Adrenal gland (tissue), 12 donors: ENCODE measurements around the gene CSK. TPM values are rescaled to one million over a fixed set of nuclear protein-coding genes. Genes with fewer than 3 reads are reported as not detected.

Experiments used
- DNase-seq, 7 donors: peaks; one replicate each; pipeline ENCODE4 v3.0.0-alpha.2; 2019 to 2020
- H3K27ac ChIP-seq, 5 donors: fragments of 200-600 bp; sonication (generic) in 4 of 5; 1 replicate in 3 of 5; 2 replicates in 2 of 5; pipeline versions ENCODE4 v1.5.1 to v1.8.0; 2016 to 2020; ENCODE audit warnings: mild to moderate bottlenecking in 1 of 5
- H3K27me3 ChIP-seq: fragments of 200-600 bp; 2 replicates; pipeline ENCODE4 v1.8.0; 2021
- H3K36me3 ChIP-seq, 2 donors: fragments of 200-600 bp; replicated peaks in 1 of 2; 1 replicate in 1 of 2; 2 replicates in 1 of 2; pipeline versions ENCODE4 v1.5.1 to v1.8.0; 2018 to 2022
- H3K4me1 ChIP-seq, 2 donors: fragments of 200-600 bp; replicated peaks in 1 of 2; 1 replicate in 1 of 2; 2 replicates in 1 of 2; pipeline versions ENCODE4 v1.5.1 to v1.8.0; 2018 to 2021
- H3K4me3 ChIP-seq, 4 donors: fragments of 200-600 bp; sonication (generic) in 3 of 4; one replicate each; pipeline ENCODE4 v1.5.1; 2016 to 2018
- H3K9me3 ChIP-seq, 3 donors: fragments of 200-600 bp; sonication (generic) in 1 of 3; replicated peaks in 1 of 3; 1 replicate in 2 of 3; 2 replicates in 1 of 3; pipeline versions ENCODE4 v1.5.1 to v1.8.0; 2016 to 2021
- POLR2A ChIP-seq, 2 donors: fragments of 450-650 bp; IDR thresholded peaks; one replicate each; pipeline ENCODE4 v1.6.1; 2017; ENCODE audit warnings: antibody characterized with exemption in 2 of 2, mild to moderate bottlenecking in 2 of 2, moderate library complexity in 1 of 2
- WGBS, 4 donors: extraction: QIAGEN DNeasy Blood & Tissue Kit in 2 of 4; methylation state at CpG; one replicate each; pipeline versions ENCODE4 v1.1.5 to v1.1.7; 2013 to 2017; 5-methylcytosine and 5-hydroxymethylcytosine counted together
- intact Hi-C, 2 donors: fragments of 100-400 bp; cut with DNase I; formaldehyde crosslinking; loops; one replicate each; pipeline versions ENCODE4 v1.14.1 to v1.15.0; 2022 to 2023
- polyA plus RNA-seq, 3 donors: library from polyadenylated mRNA; stranded (reverse); fragments of 200-250 nt in 2 of 3; fragments of 350-450 nt in 1 of 3; fragmentation: Illumina TruSeq in 1 of 3; extraction: RNeasy Lipid Tissue Mini Kit (QIAGEN cat#74804) in 1 of 3; gene quantifications; one replicate each; pipeline ENCODE4 v1.2.3, GENCODE V29; 2013 to 2014
- total RNA-seq, 9 donors: library from RNA; depleted of rRNA in 4 of 9; stranded (reverse); fragments of >200 nt in 4 of 9; fragments of 120-200 nt in 1 of 9; fragmentation: NEBNext Ultra II Directional in 1 of 9; extraction: Animal tissue kit (Norgen Biotek cat#: 25700) in 1 of 9; gene quantifications; one replicate each; pipeline versions ENCODE4 v1.1.0 to v1.2.4, GENCODE V29; 2013 to 2023
- TF ChIP-seq, protein P1 (sequence below), 6 experiments: fragments of 450-650 bp in 4 of 6; fragments of 200-600 bp in 2 of 6; sonication (generic) in 1 of 6; IDR thresholded peaks; 1 replicate in 5 of 6; 2 replicates in 1 of 6; pipeline versions ENCODE4 v1.5.1 to v1.8.0; 2016 to 2021; ENCODE audit warnings: antibody characterized with exemption in 6 of 6, mild to moderate bottlenecking in 2 of 6, moderate library complexity in 1 of 6
- donor health status: healthy with polysubstance abuse.
- donor health status: Bipolar disorder and iron deficiency.
- donor health status: DM: yes; HTN: yes; CAD: no.
- donor health status: DM: no; HTN: no; CAD: no.
- donor health status: DM: no; HTN: no; CAD: no.
- donor health status: DM: yes; HTN: yes; CAD: no.

Gene CSK
- total and polyA plus RNA-seq, 12 donors, result 10.9 to 59.4 (median 27.6) TPM

DNA sequence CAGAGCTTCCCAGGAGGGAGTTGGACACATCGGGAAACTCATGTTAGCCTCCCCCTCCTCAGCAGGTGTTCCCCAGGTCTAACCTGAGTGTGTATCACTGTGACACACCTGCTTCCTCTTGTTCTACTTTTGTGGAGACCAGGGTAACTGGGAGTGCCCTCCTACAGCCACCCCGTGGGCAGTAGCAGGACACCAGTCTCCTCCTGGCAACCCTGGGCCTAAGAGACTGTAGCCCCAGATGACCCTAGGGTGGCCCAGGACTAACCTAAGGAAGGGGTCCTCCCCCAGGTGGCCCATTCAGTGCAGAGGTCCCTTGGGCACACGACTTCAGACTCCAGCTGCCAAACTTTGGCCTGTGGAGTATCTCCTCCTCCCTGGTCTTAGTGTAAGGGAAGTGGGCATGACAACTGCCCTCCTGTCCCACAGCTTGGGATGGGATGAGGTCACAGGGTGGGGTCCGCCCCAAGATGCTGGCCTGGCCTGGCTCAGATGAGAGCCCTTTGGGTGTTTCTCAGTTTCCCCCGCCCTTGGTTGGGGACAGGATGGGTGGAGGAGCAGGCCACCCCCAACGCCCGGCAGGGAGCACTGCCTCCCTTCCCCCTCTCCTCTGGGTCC, 4.8 kb downstream of the CSK start:
- no peak for DNase-seq
- peak overlapping the region in 3 of 5 donors; percentile 31 to 83 (median 60) for H3K27ac ChIP-seq
- H3K4me1 ChIP-seq, result peaks cover 29 to 86% of the 10 kb centered on the region in 2 donors
- no peaks in the 10 kb centered on the region for H3K9me3 ChIP-seq
- 61 to 77% (median 71%) methylated on average over 4 to 7 of the region's 7 CpGs for WGBS, 4 donors
- TF ChIP-seq, protein P1, sequence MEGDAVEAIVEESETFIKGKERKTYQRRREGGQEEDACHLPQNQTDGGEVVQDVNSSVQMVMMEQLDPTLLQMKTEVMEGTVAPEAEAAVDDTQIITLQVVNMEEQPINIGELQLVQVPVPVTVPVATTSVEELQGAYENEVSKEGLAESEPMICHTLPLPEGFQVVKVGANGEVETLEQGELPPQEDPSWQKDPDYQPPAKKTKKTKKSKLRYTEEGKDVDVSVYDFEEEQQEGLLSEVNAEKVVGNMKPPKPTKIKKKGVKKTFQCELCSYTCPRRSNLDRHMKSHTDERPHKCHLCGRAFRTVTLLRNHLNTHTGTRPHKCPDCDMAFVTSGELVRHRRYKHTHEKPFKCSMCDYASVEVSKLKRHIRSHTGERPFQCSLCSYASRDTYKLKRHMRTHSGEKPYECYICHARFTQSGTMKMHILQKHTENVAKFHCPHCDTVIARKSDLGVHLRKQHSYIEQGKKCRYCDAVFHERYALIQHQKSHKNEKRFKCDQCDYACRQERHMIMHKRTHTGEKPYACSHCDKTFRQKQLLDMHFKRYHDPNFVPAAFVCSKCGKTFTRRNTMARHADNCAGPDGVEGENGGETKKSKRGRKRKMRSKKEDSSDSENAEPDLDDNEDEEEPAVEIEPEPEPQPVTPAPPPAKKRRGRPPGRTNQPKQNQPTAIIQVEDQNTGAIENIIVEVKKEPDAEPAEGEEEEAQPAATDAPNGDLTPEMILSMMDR (IDR thresholded peaks at IDR 0.05), result no peak
- TF ChIP-seq POLR2A (IDR thresholded peaks at IDR 0.05), result no peak
- H3K4me3 ChIP-seq, result no peak overlapping the region
- intact Hi-C loops, result no loop called here
- no peaks in the 10 kb centered on the region for H3K27me3 ChIP-seq
- no peaks in the 10 kb centered on the region for H3K36me3 ChIP-seq

DNA sequence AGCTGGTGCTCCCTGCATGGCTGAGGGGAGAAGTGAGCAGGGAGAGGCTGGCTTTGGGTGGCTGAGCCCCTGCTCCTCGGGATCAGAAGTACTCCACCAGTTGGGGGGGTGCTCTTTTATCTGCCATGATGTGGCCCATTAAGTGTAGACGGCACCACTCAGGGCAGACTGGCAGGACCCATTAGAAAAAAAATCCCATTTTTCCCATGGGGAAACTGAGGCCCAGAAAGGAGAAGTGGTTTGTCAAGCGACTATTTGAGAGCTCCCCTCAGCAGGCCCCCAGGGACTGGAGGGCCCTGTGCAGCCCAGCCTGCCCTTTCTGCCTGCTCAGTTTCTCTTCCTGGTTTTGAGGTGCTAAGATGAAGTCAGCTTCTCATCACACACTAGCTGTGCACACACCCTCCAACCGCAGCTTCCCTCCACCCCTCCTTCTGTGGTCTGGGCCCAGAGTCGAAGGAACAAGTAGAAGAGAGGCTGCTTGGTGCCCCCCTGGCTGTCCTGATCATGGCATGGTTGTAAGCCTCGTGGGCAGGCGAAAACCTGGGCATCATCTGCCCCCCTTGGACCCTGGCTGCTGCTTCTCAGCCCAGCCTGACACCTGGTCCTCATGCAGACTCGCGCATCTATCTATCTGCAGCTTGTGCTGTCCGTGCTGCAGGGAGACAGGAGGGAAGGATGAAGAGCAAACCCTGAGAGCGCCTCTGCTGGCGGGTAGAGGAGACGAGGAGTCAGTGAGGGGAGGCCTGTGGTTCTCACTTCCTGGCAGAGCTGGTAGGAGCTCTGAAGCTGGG, 5.6 kb downstream of the CSK start:
- H3K27me3 ChIP-seq, result no peaks in the 10 kb centered on the region
- H3K4me1 ChIP-seq, result peaks cover 32 to 93% of the 10 kb centered on the region in 2 donors
- H3K27ac ChIP-seq, result peak overlapping the region in 3 of 5 donors; percentile 31 to 83 (median 60)
- H3K36me3 ChIP-seq, result no peaks in the 10 kb centered on the region
- 46 to 67% (median 61%) methylated on average over 13 of the region's 13 CpGs for WGBS, 4 donors
- DNase-seq, result peak in 6 of 7 donors; percentile 52 to 83 (median 64)
- TF ChIP-seq POLR2A (IDR thresholded peaks at IDR 0.05), result no peak
- TF ChIP-seq, protein P1 (IDR thresholded peaks at IDR 0.05), result peak in 4 of 6 experiments; percentile 23 to 38 (median 26)
- H3K4me3 ChIP-seq, result no peak overlapping the region
- intact Hi-C loops, result no loop called here
- no peaks in the 10 kb centered on the region for H3K9me3 ChIP-seq

DNA sequence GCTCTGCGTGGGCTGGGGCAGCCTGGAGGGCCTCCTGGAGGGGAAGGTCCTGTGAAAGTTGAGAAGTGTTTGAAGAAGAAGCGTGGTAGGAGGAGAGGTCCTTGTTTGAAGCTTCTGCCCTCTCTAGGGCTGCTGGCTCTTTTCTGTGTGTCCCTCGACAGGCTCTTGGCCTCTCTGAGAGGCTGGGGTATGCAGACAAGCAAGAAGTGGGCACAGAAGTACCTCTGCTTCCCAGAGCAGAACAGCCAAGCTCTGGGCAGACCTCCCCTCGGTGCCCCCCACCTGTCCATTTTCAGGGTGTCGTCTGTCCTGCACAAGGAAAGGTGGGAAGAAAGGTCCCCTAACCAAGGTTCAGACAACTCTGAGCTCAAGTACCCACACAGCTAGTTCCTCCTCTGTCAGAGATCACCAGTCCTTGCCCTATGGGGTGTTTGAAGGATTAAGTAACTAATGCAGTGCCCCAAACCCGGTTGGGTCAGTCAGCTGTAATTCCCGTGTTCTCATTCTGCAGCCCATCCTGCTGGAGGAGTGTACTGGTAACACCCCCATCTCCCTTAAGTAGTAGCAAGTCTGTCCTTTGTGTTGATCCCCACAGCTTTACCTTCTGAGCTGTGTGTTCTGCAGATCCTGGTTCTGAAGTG, 6.3 kb downstream of the CSK start:
- peaks cover 28 to 92% of the 10 kb centered on the region in 2 donors for H3K4me1 ChIP-seq

More for the DNA sequence above, 6.3 kb downstream of the CSK start:
- H3K36me3 ChIP-seq, result no peaks in the 10 kb centered on the region
- peak overlapping the region in 2 of 5 donors; percentile 60 to 83 for H3K27ac ChIP-seq
- no peak for DNase-seq
- intact Hi-C loops, result no loop called here
- H3K4me3 ChIP-seq, result peak overlapping the region in 1 of 4 donors; percentile 9
- no peaks in the 10 kb centered on the region for H3K27me3 ChIP-seq
- TF ChIP-seq POLR2A (IDR thresholded peaks at IDR 0.05), result no peak
- TF ChIP-seq, protein P1 (IDR thresholded peaks at IDR 0.05), result no peak
- WGBS, 4 donors, result 42 to 89% (median 51%) methylated on average over 4 to 7 of the region's 7 CpGs
- no peaks in the 10 kb centered on the region for H3K9me3 ChIP-seq
